Measurements from ENCODE around the gene NOL4L.

DNA sequence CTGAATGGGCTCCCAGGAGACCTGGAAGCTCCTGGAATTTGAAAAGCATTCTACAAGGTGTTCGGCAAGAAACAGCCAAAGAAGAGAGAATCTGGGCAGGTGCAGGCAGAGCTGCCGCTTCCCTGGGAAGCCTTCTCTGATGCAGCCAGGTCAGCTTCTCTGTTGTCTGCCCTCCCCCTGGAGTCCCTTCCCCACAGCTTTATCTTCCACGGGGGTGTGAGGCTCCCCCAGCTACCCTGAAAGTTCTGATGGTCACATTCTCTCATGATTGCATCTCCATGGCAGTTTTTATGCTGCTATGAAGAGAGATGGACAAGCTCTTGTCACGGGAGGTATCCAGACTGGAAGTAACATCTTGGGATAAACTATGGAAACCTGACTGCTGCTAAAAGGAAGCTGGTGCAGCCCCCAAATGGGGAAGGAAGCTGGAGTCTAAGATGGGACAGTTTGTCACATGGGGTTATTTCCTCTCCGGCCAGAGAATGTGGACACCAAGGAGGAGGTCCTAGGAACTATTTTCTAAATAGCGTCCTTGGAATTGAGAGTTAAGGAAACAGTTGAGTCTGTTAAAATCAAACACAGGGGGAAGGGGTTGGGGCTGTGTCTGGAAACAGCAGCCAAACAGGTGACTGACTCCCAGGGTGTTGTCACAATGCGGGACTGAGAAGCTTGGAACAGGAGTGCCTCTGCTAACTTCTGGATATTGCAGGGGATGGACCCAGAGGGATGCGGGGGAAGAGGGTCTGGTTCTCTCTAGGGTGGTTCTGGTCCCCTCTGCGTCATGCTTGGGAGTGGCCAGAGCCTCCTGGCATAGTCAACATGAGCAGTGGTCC lies 135.9 kb downstream of the NOL4L start:
- TF ChIP-seq MYC (IDR thresholded peaks at IDR 0.05; ENCODE audit: borderline replicate concordance, low read length) (no peak), ZNF302 (CRISPR knock-in tag; IDR thresholded peaks at IDR 0.05) (no peak), GATA3 (IDR thresholded peaks at IDR 0.05; ENCODE audit: borderline replicate concordance) (no peak), POLR2A (IDR thresholded peaks at IDR 0.05; ENCODE audit: low read length) (no peak), RFX5 (IDR thresholded peaks at IDR 0.05) (no peak), RAD21 (conservative IDR thresholded peaks at IDR 0.05 in 1 of 2, IDR thresholded peaks at IDR 0.05 in 1 of 2) (no peak), HDAC2 (IDR thresholded peaks at IDR 0.05) (no peak), EP300 (IDR thresholded peaks at IDR 0.05) (no peak), CEBPB (IDR thresholded peaks at IDR 0.05) (no peak), CBX8 (IDR thresholded peaks at IDR 0.05) (no peak), FOSB (CRISPR knock-in tag; IDR thresholded peaks at IDR 0.05) (no peak), BHLHE40 (IDR thresholded peaks at IDR 0.05; ENCODE audit: low read depth, low read length) (no peak)
- TF ChIP-seq, protein P1, sequence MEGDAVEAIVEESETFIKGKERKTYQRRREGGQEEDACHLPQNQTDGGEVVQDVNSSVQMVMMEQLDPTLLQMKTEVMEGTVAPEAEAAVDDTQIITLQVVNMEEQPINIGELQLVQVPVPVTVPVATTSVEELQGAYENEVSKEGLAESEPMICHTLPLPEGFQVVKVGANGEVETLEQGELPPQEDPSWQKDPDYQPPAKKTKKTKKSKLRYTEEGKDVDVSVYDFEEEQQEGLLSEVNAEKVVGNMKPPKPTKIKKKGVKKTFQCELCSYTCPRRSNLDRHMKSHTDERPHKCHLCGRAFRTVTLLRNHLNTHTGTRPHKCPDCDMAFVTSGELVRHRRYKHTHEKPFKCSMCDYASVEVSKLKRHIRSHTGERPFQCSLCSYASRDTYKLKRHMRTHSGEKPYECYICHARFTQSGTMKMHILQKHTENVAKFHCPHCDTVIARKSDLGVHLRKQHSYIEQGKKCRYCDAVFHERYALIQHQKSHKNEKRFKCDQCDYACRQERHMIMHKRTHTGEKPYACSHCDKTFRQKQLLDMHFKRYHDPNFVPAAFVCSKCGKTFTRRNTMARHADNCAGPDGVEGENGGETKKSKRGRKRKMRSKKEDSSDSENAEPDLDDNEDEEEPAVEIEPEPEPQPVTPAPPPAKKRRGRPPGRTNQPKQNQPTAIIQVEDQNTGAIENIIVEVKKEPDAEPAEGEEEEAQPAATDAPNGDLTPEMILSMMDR (IDR thresholded peaks at IDR 0.05): no peak
- TF ChIP-seq, protein P2, sequence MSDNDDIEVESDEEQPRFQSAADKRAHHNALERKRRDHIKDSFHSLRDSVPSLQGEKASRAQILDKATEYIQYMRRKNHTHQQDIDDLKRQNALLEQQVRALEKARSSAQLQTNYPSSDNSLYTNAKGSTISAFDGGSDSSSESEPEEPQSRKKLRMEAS (IDR thresholded peaks at IDR 0.05): no peak
